B cell (primary cell): ENCODE results near the gene SMCO2. TPM values are rescaled to one million over a fixed set of nuclear protein-coding genes. Genes with fewer than 3 reads are reported as not detected.

Experiments used
- ATAC-seq: fragments of 200-7000 bp; cut with Tn5 transposase; one replicate; pipeline ENCODE4 v1.10.0; 2021; ENCODE audit warnings: low read depth, mild to moderate bottlenecking, moderate number of reproducible peaks, moderate library complexity
- CTCF ChIA-PET: fragments of 350-600 bp; sonication (Branson Sonifier 250); formaldehyde crosslinking; loops from one replicate; lab custom pipeline; 2021; ENCODE audit warnings: antibody characterized with exemption, inconsistent platforms; lab: Charles Lee
- POLR2A ChIA-PET: fragments of 350-600 bp; sonication (Branson Sonifier 250); formaldehyde crosslinking; loops from one replicate; lab custom pipeline; 2021; ENCODE audit warnings: antibody characterized with exemption; lab: Charles Lee
- DNase-seq: peaks from one replicate; pipeline ENCODE4 v3.0.0; 2013
- H2AFZ ChIP-seq: 2 replicates; pipeline ENCODE4 v1.6.1; 2012; ENCODE audit warnings: mild to moderate bottlenecking, low read depth, low read length; ENCODE audit not compliant: insufficient read depth, poor library complexity, severe bottlenecking
- H3K27ac ChIP-seq, 2 donors: 1 replicate in 1 of 2; 2 replicates in 1 of 2; pipeline ENCODE4 v1.5.1; 2012 to 2013; ENCODE audit warnings: low read length in 2 of 2, mild to moderate bottlenecking in 2 of 2, moderate library complexity in 1 of 2
- H3K27me3 ChIP-seq, 4 experiments: fragments of 200-600 bp in 1 of 4; sonication (generic) in 1 of 4; replicated peaks in 1 of 4; 1 replicate in 2 of 4; 2 replicates in 2 of 4; pipeline versions ENCODE4 v1.6.1 to v1.7.0; 2013 to 2016; ENCODE audit warnings: low read length in 3 of 4, mild to moderate bottlenecking in 2 of 4, mixed read lengths in 1 of 4, moderate library complexity in 1 of 4; ENCODE audit not compliant: insufficient read depth in 4 of 4, control insufficient read depth in 3 of 4; ENCODE audit errors: control extremely low read depth in 1 of 4
- H3K36me3 ChIP-seq, 2 experiments: replicated peaks in 1 of 2; 1 replicate in 1 of 2; 2 replicates in 1 of 2; pipeline versions ENCODE4 v1.6.1 to v1.7.1; 2013; ENCODE audit warnings: low read length in 1 of 2; ENCODE audit not compliant: insufficient read depth in 2 of 2, control insufficient read depth in 1 of 2; ENCODE audit errors: control extremely low read depth in 1 of 2, extremely low read depth in 1 of 2
- H3K4me1 ChIP-seq, 2 donors: fragments of 200-600 bp in 1 of 2; sonication (generic) in 1 of 2; 1 replicate in 1 of 2; 2 replicates in 1 of 2; pipeline versions ENCODE4 v1.5.1 to v1.6.1; 2013 to 2017; ENCODE audit warnings: low read length in 2 of 2; ENCODE audit not compliant: control insufficient read depth in 2 of 2, insufficient read depth in 2 of 2
- H3K4me2 ChIP-seq: replicated peaks from 2 replicates; pipeline ENCODE3; 2012; ENCODE audit warnings: mild to moderate bottlenecking, low read depth, low read length; ENCODE audit not compliant: poor library complexity, severe bottlenecking
- H3K4me3 ChIP-seq, 5 experiments: fragments of 200-600 bp in 1 of 5; sonication (generic) in 1 of 5; 1 replicate in 3 of 5; 2 replicates in 2 of 5; pipeline versions ENCODE4 v1.5.1 to v1.7.0; 2011 to 2016; ENCODE audit warnings: low read length in 4 of 5, mild to moderate bottlenecking in 4 of 5, low read depth in 2 of 5, control low read depth in 1 of 5, moderate library complexity in 1 of 5; ENCODE audit not compliant: insufficient read depth in 1 of 5; ENCODE audit errors: control extremely low read depth in 1 of 5, extremely low read depth in 1 of 5
- H3K79me2 ChIP-seq: fragments of 200-600 bp; sonication (generic); one replicate; pipeline ENCODE4 v1.6.0; 2016; ENCODE audit warnings: low read length; ENCODE audit not compliant: control insufficient read depth, insufficient read depth
- H3K9ac ChIP-seq: fragments of 200-600 bp; sonication (generic); 2 replicates; pipeline ENCODE4 v1.6.1; 2017; ENCODE audit warnings: mild to moderate bottlenecking, low read length, moderate library complexity
- H3K9me3 ChIP-seq, 3 donors: one replicate each; pipeline versions ENCODE4 v1.6.1 to v1.7.1; 2013; ENCODE audit warnings: low read length in 2 of 3; ENCODE audit not compliant: control insufficient read depth in 2 of 3, insufficient read depth in 1 of 3; ENCODE audit errors: control extremely low read depth in 1 of 3
- H4K20me1 ChIP-seq: 2 replicates; pipeline ENCODE4 v1.6.0; 2012; ENCODE audit warnings: mild to moderate bottlenecking, low read length; ENCODE audit not compliant: insufficient read depth, control insufficient read depth, poor library complexity, severe bottlenecking
- H3K27ac Mint-ChIP-seq: one replicate; pipeline ENCODE4 v1.8.0; 2021; ENCODE audit warnings: mixed read lengths
- H3K27me3 Mint-ChIP-seq: one replicate; pipeline ENCODE4 v1.8.0; 2021; ENCODE audit warnings: mixed read lengths
- H3K4me1 Mint-ChIP-seq: one replicate; pipeline ENCODE4 v1.8.0; 2021; ENCODE audit warnings: mixed read lengths
- H3K4me3 Mint-ChIP-seq: one replicate; pipeline ENCODE4 v1.8.0; 2021; ENCODE audit warnings: mixed read lengths
- H3K9me3 Mint-ChIP-seq: one replicate; pipeline ENCODE4 v1.8.0; 2022; ENCODE audit warnings: mixed read lengths; ENCODE audit not compliant: insufficient read depth
- CTCF ChIP-seq: fragments of 200-600 bp; IDR thresholded peaks from one replicate; pipeline ENCODE4 v1.8.0; 2022; ENCODE audit warnings: antibody characterized with exemption, mild to moderate bottlenecking
- EZH2 ChIP-seq: IDR thresholded peaks from 2 replicates; pipeline ENCODE4 v1.6.1; 2012; ENCODE audit warnings: borderline replicate concordance, low read depth, mild to moderate bottlenecking, moderate library complexity, low read length; ENCODE audit not compliant: insufficient read depth, poor library complexity, severe bottlenecking
- WGBS: methylation state at CpG from one replicate; pipeline ENCODE4 v1.1.5; 2013; ENCODE audit warnings: missing lambda C conversion rate; ENCODE audit not compliant: insufficient coverage; 5-methylcytosine and 5-hydroxymethylcytosine counted together
- intact Hi-C: fragments of 100-400 bp; cut with micrococcal nuclease; formaldehyde crosslinking; loops from one replicate; pipeline ENCODE4 v1.10.0; 2022
- polyA plus RNA-seq: library from polyadenylated mRNA; depleted of rRNA; stranded (reverse); fragments of >200 nt; gene quantifications from 2 replicates; pipeline ENCODE4 v1.2.3, GENCODE V29; 2012
- total RNA-seq, 2 donors: library from RNA; stranded (reverse); fragments of 120-200 nt in 1 of 2; gene quantifications; 1 replicate in 1 of 2; 2 replicates in 1 of 2; pipeline versions ENCODE4 v1.2.3 to v1.2.4, GENCODE V29; 2013 to 2022

The SMCO2 gene
- total and polyA plus RNA-seq, 2 donors (not counting 1 experiment from before 2014, with no cell fraction given), result 0.15 TPM; not detected in 1

GRCh38 chr12:27488479-27488878 lies 41.9 kb downstream of the SMCO2 start:
- Histone ChIP-seq H3K9me3 (no peaks in the 10 kb centered on the region), H3K4me3 (no peak overlapping the region), H3K9ac (no peak overlapping the region), H3K27me3 (no peaks in the 10 kb centered on the region), H3K36me3 (no peaks in the 10 kb centered on the region), H4K20me1 (no peaks in the 10 kb centered on the region), H3K4me2 (no peak overlapping the region), H3K4me1 (no peaks in the 10 kb centered on the region), H3K79me2 (no peaks in the 10 kb centered on the region), H3K27ac (no peak overlapping the region), H2AFZ (no peak overlapping the region)
- H3K4me1 Mint-ChIP-seq, result no peaks in the 10 kb centered on the region
- intact Hi-C loops, result no loop called here
- no peak overlapping the region for H3K27ac Mint-ChIP-seq
- TF ChIP-seq CTCF, result no peak
- peaks cover 10% of the 10 kb centered on the region for H3K27me3 Mint-ChIP-seq
- WGBS, result no CpG with 5 or more reads among the region's 5 CpGs
- no peaks in the 10 kb centered on the region for H3K9me3 Mint-ChIP-seq
- ChIA-PET POLR2A (no interaction called here), CTCF (interaction anchor here (0.7 kb wide), 1 partner anchor 1087 kb away, joined by 3 read pairs; no protein-coding TSS in a partner anchor)
- H3K4me3 Mint-ChIP-seq, result no peak overlapping the region
- ATAC-seq (no peak), DNase-seq (no peak)

DNA sequence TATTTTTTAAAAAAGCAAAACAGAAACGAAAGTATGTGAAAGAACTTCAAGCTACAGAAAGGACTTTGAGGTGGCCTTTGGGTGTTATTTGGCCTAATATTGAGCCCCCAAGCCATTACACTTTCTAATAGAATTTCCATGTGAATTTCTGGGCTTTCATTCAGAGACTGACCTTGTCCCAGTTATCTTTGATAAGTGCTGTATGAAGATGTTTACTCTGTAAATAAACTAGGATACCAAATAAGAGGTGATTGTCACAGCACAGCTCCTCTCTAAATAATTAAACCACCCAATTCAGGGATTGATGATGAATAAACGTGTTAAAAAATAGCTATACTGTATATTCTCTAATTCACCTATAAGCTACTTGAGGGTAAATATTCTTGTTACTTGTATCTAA lies 44.7 kb downstream of the SMCO2 start:
- H3K4me3 Mint-ChIP-seq, result no peak overlapping the region
- CTCF ChIA-PET, result no interaction called here

More for the DNA sequence above, 44.7 kb downstream of the SMCO2 start:
- intact Hi-C loops, result no loop called here
- POLR2A ChIA-PET, result no interaction called here
- H3K4me1 Mint-ChIP-seq, result no peaks in the 10 kb centered on the region
- Histone ChIP-seq H3K9me3 (no peaks in the 10 kb centered on the region), H2AFZ (no peak overlapping the region), H3K4me3 (no peak overlapping the region), H3K27ac (no peak overlapping the region), H4K20me1 (no peaks in the 10 kb centered on the region), H3K36me3 (no peaks in the 10 kb centered on the region), H3K4me2 (no peak overlapping the region), H3K27me3 (no peaks in the 10 kb centered on the region), H3K79me2 (no peaks in the 10 kb centered on the region), H3K9ac (no peak overlapping the region), H3K4me1 (no peaks in the 10 kb centered on the region)
- no CpG with 5 or more reads among the region's 2 CpGs for WGBS
- H3K27me3 Mint-ChIP-seq, result peaks cover 10% of the 10 kb centered on the region
- DNase-seq, result no peak
- no peak overlapping the region for H3K27ac Mint-ChIP-seq
- no peak for ATAC-seq
- TF ChIP-seq EZH2 (no peak), CTCF (no peak)
- H3K9me3 Mint-ChIP-seq, result no peaks in the 10 kb centered on the region
